ENCODE results near the gene NUP214. TPM values are rescaled to one million over a fixed set of nuclear protein-coding genes. Genes with fewer than 3 reads are reported as not detected.

NUP214 gene
- total RNA-seq, 1 experiment from 2014 or later: 25.6 TPM

DNA sequence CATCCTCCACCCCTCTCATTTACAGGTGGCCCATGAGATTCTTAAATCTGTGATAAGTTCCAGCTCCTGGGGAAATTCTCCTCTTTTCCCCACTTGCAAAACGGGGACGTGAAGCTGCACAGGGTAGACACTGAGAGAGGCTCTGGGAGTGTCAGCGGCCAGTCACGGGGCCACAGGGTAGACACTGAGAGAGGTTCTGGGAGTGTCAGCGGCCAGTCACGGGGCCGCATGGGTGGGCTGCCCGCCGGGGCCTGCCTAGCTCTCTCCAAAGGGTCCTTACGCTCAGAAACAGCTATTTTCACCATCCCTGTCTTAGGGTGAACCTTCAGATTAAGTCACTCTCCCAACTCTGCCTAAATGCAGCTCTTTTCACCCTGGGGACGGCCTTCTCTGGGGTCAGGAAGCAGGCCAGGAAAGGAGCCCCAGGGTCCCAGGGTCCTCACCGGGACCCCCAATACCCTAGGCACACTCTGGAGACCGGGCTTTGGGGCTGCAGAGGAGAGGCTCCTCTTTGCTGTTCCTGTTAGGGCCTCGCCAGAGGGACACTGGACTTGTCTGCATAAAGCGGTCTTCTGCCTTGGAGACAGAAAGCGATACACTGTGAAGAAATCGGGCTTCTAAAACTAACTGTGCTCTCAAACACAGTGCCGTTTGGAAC, 149.4 kb downstream of the NUP214 start:
- no peak overlapping the region for H2AFZ ChIP-seq (ENCODE audit: low read length)
- no peak overlapping the region for H3K9ac ChIP-seq (ENCODE audit: low read length)
- intact Hi-C loops (cut with micrococcal nuclease): no loop called here
- BruUV-seq (replicated peaks): no TSS peak
- H3K9me3 ChIP-seq (ENCODE audit: low read length): no peaks in the 10 kb centered on the region
- H3K79me2 ChIP-seq (ENCODE audit: low read length): no peaks in the 10 kb centered on the region
- ATAC-seq (no peak), DNase-seq (no peak)
- H4K20me1 ChIP-seq (ENCODE audit: low read length): no peaks in the 10 kb centered on the region
- no peak overlapping the region for H3K4me2 ChIP-seq (ENCODE audit: low read length)
- H3F3A ChIP-seq (ENCODE audit: low read length, unreplicated experiment): no peaks in the 10 kb centered on the region
- no peak overlapping the region for H3K27ac ChIP-seq (ENCODE audit: low read length)
- H3K36me3 ChIP-seq (ENCODE audit: low read depth, low read length): no peaks in the 10 kb centered on the region
- ChIA-PET CTCF (no interaction called here), POLR2A (ENCODE audit: unreplicated experiment) (no interaction called here)
- H3K4me1 ChIP-seq (ENCODE audit: insufficient read depth, low read length): no peaks in the 10 kb centered on the region
- H3K9me2 ChIP-seq (replicated peaks; ENCODE audit: low read length): no peaks in the 10 kb centered on the region
- H3K4me3 ChIP-seq (ENCODE audit: low read length): no peak overlapping the region
- peaks cover 9% of the 10 kb centered on the region for H3K27me3 ChIP-seq (ENCODE audit: low read length)
- TF ChIP-seq EZH2phosphoT487 (IDR thresholded peaks at IDR 0.05; ENCODE audit: borderline replicate concordance, low read length): no peak
- TF ChIP-seq, protein P1, sequence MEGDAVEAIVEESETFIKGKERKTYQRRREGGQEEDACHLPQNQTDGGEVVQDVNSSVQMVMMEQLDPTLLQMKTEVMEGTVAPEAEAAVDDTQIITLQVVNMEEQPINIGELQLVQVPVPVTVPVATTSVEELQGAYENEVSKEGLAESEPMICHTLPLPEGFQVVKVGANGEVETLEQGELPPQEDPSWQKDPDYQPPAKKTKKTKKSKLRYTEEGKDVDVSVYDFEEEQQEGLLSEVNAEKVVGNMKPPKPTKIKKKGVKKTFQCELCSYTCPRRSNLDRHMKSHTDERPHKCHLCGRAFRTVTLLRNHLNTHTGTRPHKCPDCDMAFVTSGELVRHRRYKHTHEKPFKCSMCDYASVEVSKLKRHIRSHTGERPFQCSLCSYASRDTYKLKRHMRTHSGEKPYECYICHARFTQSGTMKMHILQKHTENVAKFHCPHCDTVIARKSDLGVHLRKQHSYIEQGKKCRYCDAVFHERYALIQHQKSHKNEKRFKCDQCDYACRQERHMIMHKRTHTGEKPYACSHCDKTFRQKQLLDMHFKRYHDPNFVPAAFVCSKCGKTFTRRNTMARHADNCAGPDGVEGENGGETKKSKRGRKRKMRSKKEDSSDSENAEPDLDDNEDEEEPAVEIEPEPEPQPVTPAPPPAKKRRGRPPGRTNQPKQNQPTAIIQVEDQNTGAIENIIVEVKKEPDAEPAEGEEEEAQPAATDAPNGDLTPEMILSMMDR (conservative IDR thresholded peaks at IDR 0.05; ENCODE audit: low read depth, low read length): no peak
- no peak for TF ChIP-seq EZH2 (IDR thresholded peaks at IDR 0.05; ENCODE audit: low read length, unreplicated experiment)

DNA sequence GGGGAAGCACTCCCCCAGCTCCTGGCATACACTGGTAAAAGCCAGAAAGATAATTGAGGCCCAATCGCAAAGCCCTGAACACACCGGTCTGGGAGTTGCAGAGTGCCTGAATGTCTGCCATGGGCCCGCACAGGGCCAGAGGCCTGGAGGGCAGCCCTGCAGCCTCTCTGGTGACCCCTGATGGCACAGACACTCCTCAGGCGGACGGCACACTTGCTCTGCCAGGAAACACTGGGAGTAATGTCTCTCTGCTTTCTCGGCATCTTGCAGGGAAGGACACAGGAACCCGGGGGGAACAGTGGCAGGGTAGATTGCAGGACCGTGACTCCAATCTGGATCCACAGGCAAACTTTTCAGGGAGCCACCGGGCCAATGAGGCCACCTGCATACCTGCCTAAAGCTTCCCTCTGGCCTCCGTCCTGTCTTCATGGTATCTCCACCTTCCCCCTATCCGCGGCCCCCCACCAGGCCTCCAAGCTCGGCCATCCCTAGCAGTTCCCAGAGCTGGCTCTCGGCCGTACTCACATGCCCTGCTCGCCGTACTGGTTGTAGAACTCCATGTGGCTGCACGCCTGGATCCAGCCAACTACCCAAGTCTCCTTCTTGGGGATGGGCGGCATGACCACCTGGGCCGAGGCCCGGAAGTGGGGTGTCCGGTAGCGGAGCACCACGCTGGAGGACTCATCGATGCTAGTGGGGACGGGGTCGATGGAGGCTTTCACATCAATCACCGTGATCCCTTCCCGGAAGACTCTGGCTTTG, 150.1 kb downstream of the NUP214 start:
- intact Hi-C loops (cut with micrococcal nuclease): no loop called here
- no peak overlapping the region for H3K4me2 ChIP-seq (ENCODE audit: low read length)
- H3K4me3 ChIP-seq (ENCODE audit: low read length): no peak overlapping the region
- no peak overlapping the region for H2AFZ ChIP-seq (ENCODE audit: low read length)
- DNase-seq (no peak), ATAC-seq (no peak)
- no peaks in the 10 kb centered on the region for H3K4me1 ChIP-seq (ENCODE audit: insufficient read depth, low read length)
- H3K27ac ChIP-seq (ENCODE audit: low read length): no peak overlapping the region
- no peaks in the 10 kb centered on the region for H3K9me3 ChIP-seq (ENCODE audit: low read length)
- CTCF ChIA-PET: no interaction called here
- no peaks in the 10 kb centered on the region for H3K79me2 ChIP-seq (ENCODE audit: low read length)
- POLR2A ChIA-PET (ENCODE audit: unreplicated experiment): no interaction called here
- TF ChIP-seq EZH2phosphoT487 (IDR thresholded peaks at IDR 0.05; ENCODE audit: borderline replicate concordance, low read length): no peak
- TF ChIP-seq EZH2 (IDR thresholded peaks at IDR 0.05; ENCODE audit: low read length, unreplicated experiment): no peak
- TF ChIP-seq, protein P1 (conservative IDR thresholded peaks at IDR 0.05; ENCODE audit: low read depth, low read length): no peak
- H4K20me1 ChIP-seq (ENCODE audit: low read length): no peaks in the 10 kb centered on the region
- H3F3A ChIP-seq (ENCODE audit: low read length, unreplicated experiment): no peaks in the 10 kb centered on the region
- H3K9ac ChIP-seq (ENCODE audit: low read length): no peak overlapping the region
- BruUV-seq (replicated peaks): no TSS peak
- peaks cover 9% of the 10 kb centered on the region for H3K27me3 ChIP-seq (ENCODE audit: low read length)
- no peaks in the 10 kb centered on the region for H3K9me2 ChIP-seq (replicated peaks; ENCODE audit: low read length)
- no peaks in the 10 kb centered on the region for H3K36me3 ChIP-seq (ENCODE audit: low read depth, low read length)
